ENCODE measurements around the gene AOPEP. TPM values are rescaled to one million over a fixed set of nuclear protein-coding genes. Genes with fewer than 3 reads are reported as not detected.

AOPEP gene
- total and polyA plus RNA-seq, 2 donors (not counting 3 experiments of a cell fraction or from before 2014, with no cell fraction given), result 20.2 to 41.6 TPM

DNA sequence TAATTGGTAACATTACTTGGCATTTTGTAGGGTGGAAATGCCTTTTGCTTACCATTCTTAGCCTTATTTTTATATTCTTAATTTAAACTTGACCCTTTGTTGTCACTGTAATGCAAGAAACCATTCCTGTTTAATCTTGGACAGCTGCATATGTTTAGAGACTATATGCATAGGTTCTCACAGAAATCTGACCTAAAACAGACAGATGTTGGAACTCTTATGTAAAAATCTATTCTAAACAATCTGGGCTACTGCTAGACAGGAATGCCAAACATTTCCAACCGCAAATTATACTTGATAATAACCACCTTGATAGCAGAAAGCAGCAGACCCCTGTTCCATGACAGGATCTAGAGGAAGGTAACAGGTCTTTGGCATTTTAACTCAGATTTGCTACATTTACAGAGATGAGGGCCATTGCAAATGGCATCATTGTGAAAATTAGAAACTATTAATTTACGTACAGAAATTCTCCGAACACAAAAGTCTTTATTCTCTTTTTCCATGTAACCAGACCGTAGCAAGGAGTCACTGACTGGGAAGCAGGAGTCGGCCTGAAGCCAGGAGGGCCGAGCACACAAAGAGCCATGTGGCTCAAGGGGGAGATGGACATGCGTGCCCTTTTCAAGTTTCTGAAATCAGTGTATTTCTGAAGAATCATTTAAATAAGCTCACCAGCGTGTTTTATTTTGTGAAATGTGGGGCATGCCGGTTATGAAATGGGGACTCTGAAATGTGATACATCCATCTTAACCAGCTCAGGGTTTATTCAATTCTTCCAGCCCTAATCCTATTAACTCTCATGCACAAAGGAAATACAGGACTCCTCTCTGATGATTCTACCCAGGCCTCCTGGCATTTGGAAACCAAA is 139.3 kb downstream of the AOPEP start:
- TF ChIP-seq GATA2 (IDR thresholded peaks at IDR 0.05; ENCODE audit: insufficient read depth, insufficient read length, low read depth, low read length) (no peak), EZH2 (IDR thresholded peaks at IDR 0.05; ENCODE audit: borderline replicate concordance, low read depth, low read length, severe bottlenecking) (no peak), POLR2A (IDR thresholded peaks at IDR 0.05; ENCODE audit: low read depth, low read length) (no peak), MYC (IDR thresholded peaks at IDR 0.05; ENCODE audit: low read depth, low read length) (no peak), JUN (IDR thresholded peaks at IDR 0.05; ENCODE audit: borderline replicate concordance, insufficient read depth, insufficient read length, low read depth) (no peak), FOS (IDR thresholded peaks at IDR 0.05; ENCODE audit: borderline replicate concordance, insufficient read depth, low read length) (no peak), POLR2AphosphoS5 (IDR thresholded peaks at IDR 0.05; ENCODE audit: insufficient read depth, low read depth, low read length) (no peak)
- TF ChIP-seq, protein P1, sequence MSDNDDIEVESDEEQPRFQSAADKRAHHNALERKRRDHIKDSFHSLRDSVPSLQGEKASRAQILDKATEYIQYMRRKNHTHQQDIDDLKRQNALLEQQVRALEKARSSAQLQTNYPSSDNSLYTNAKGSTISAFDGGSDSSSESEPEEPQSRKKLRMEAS (IDR thresholded peaks at IDR 0.05; ENCODE audit: insufficient read depth, insufficient read length), result no peak
- TF ChIP-seq, protein P2, sequence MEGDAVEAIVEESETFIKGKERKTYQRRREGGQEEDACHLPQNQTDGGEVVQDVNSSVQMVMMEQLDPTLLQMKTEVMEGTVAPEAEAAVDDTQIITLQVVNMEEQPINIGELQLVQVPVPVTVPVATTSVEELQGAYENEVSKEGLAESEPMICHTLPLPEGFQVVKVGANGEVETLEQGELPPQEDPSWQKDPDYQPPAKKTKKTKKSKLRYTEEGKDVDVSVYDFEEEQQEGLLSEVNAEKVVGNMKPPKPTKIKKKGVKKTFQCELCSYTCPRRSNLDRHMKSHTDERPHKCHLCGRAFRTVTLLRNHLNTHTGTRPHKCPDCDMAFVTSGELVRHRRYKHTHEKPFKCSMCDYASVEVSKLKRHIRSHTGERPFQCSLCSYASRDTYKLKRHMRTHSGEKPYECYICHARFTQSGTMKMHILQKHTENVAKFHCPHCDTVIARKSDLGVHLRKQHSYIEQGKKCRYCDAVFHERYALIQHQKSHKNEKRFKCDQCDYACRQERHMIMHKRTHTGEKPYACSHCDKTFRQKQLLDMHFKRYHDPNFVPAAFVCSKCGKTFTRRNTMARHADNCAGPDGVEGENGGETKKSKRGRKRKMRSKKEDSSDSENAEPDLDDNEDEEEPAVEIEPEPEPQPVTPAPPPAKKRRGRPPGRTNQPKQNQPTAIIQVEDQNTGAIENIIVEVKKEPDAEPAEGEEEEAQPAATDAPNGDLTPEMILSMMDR (IDR thresholded peaks at IDR 0.05; ENCODE audit: extremely low read depth in 1 of 2, insufficient read depth in 1 of 2, low read depth in 1 of 2, low read length in 2 of 2), result no peak
- H3K9me3 ChIP-seq (replicated peaks; ENCODE audit: control insufficient read depth, insufficient read depth, low read length), result no peaks in the 10 kb centered on the region
- no peaks in the 10 kb centered on the region for H3K36me3 ChIP-seq (ENCODE audit: control insufficient read depth in 2 of 2, extremely low read depth in 1 of 2, insufficient read depth in 2 of 2, low read length in 2 of 2)
- peak overlapping the region; percentile 50 for H3K4me2 ChIP-seq (ENCODE audit: insufficient read depth, low read length)
- dilution Hi-C loops (cut with MboI; ENCODE audit: extremely low pct_ligation_motif_present, low sequenced_read_pairs), result no loop called here
- peak overlapping the region; percentile 33 for H3K9ac ChIP-seq (replicated peaks; ENCODE audit: extremely low read depth, insufficient read depth, low read length)
- no peak overlapping the region for H3K4me3 ChIP-seq (replicated peaks in 1 of 3; ENCODE audit: insufficient read depth in 1 of 3, low read depth in 1 of 3, low read length in 3 of 3)
- H4K20me1 ChIP-seq (replicated peaks; ENCODE audit: control insufficient read depth, extremely low read depth, insufficient read depth, low read length), result no peaks in the 10 kb centered on the region
- H2AFZ ChIP-seq (ENCODE audit: low read depth, low read length), result peak overlapping the region; percentile 8
- intact Hi-C loops (cut with micrococcal nuclease), result loop anchor here (1.0 to 5.0 kb wide), 5 partner anchors 19 to 86 kb away; no protein-coding TSS in a partner anchor
- no TSS peak for BruUV-seq (replicated peaks)
- H3K4me1 ChIP-seq (ENCODE audit: control insufficient read depth, extremely low read depth, insufficient read depth, low read length), result peaks cover 46% of the 10 kb centered on the region
- no peaks in the 10 kb centered on the region for H3K9me1 ChIP-seq (replicated peaks; ENCODE audit: control insufficient read depth, extremely low read depth, insufficient read depth, low read length)
- POLR2A ChIA-PET, result no interaction called here
- H3K79me2 ChIP-seq (ENCODE audit: control insufficient read depth, insufficient read depth, low read length), result no peaks in the 10 kb centered on the region
- no peaks in the 10 kb centered on the region for H3K27me3 ChIP-seq (ENCODE audit: control insufficient read depth in 2 of 2, insufficient read depth in 2 of 2, low read length in 2 of 2)
- FAIRE-seq, result no peak
- CTCF ChIA-PET, result interaction anchor here (0.8 to 2.6 kb wide), 6 partner anchors 20 to 160 kb away, joined by 3 to 9 read pairs (median 4); no protein-coding TSS in a partner anchor
- DNase-seq (ENCODE audit: low read depth, low spot score), result peak; percentile 40
- peak overlapping the region; percentile 90 for H3K27ac ChIP-seq (ENCODE audit: insufficient read depth, low read depth, low read length)

Measured in endothelial cell of umbilical vein (primary cell).